OCI-LY1 (cell line): ENCODE results near the gene SENP5.

Source experiments
- H2AFZ ChIP-seq: fragments of 200-600 bp; sonication (generic), shearing (Covaris generic); 2 replicates; pipeline ENCODE4 v1.6.0; 2014; ENCODE audit warnings: antibody characterized with exemption, mild to moderate bottlenecking, low read length
- H3F3A ChIP-seq: fragments of 200-600 bp; sonication (generic), shearing (Covaris generic); 2 replicates; pipeline ENCODE4 v1.6.0; 2014; ENCODE audit warnings: mild to moderate bottlenecking, antibody characterized with exemption, low read length, moderate library complexity; ENCODE audit not compliant: insufficient read depth
- H3K27ac ChIP-seq: fragments of 200-600 bp; sonication (generic); 2 replicates; pipeline ENCODE4 v1.5.1; 2014; ENCODE audit warnings: low read length, mixed run types, mild to moderate bottlenecking, low read depth; ENCODE audit not compliant: poor library complexity, severe bottlenecking
- H3K27me3 ChIP-seq: fragments of 200-600 bp; sonication (generic); 2 replicates; pipeline ENCODE4 v1.6.0; 2014; ENCODE audit warnings: antibody characterized with exemption, mild to moderate bottlenecking, low read length, moderate library complexity; ENCODE audit not compliant: insufficient read depth
- H3K36me3 ChIP-seq: fragments of 200-600 bp; sonication (generic); 2 replicates; pipeline ENCODE4 v1.6.1; 2014; ENCODE audit warnings: mild to moderate bottlenecking, antibody characterized with exemption, low read length, moderate library complexity, mixed read lengths; ENCODE audit not compliant: insufficient read depth
- H3K4me1 ChIP-seq: fragments of 200-600 bp; sonication (generic); 2 replicates; pipeline ENCODE4 v1.5.1; 2014; ENCODE audit warnings: mild to moderate bottlenecking, low read length, moderate library complexity; ENCODE audit not compliant: insufficient read depth, severe bottlenecking
- H3K4me2 ChIP-seq: fragments of 200-600 bp; sonication (generic), shearing (Covaris generic); 2 replicates; pipeline ENCODE4 v1.6.1; 2014; ENCODE audit warnings: low read length
- H3K4me3 ChIP-seq: fragments of 200-600 bp; sonication (generic); 2 replicates; pipeline ENCODE4 v1.5.1; 2014; ENCODE audit warnings: low read length, low read depth, mild to moderate bottlenecking, mixed read lengths; ENCODE audit not compliant: poor library complexity, severe bottlenecking
- H3K79me2 ChIP-seq: fragments of 200-600 bp; shearing (Covaris generic); 2 replicates; pipeline ENCODE4 v1.6.1; 2016; ENCODE audit warnings: mixed run types, low read length, mixed read lengths; ENCODE audit not compliant: insufficient read depth
- H3K9ac ChIP-seq: fragments of 200-600 bp; sonication (generic), shearing (Covaris generic); 2 replicates; pipeline ENCODE4 v1.6.1; 2014; ENCODE audit warnings: mild to moderate bottlenecking, low read length, mixed read lengths
- H3K9me2 ChIP-seq: fragments of 200-600 bp; sonication (generic), shearing (Covaris generic); 2 replicates; pipeline ENCODE4 v1.6.1; 2014; ENCODE audit warnings: low read depth, mild to moderate bottlenecking, low read length, mixed read lengths
- H3K9me3 ChIP-seq: fragments of 200-600 bp; shearing (Covaris generic); 2 replicates; pipeline ENCODE4 v1.6.1; 2014; ENCODE audit warnings: low read length, mixed read lengths
- H4K20me1 ChIP-seq: fragments of 200-600 bp; sonication (generic), shearing (Covaris generic); 2 replicates; pipeline ENCODE4 v1.6.0; 2016; ENCODE audit warnings: mild to moderate bottlenecking, low read length; ENCODE audit not compliant: insufficient read depth
- EZH2 ChIP-seq: fragments of 200-600 bp; sonication (generic), shearing (Covaris generic); IDR thresholded peaks from 2 replicates; pipeline ENCODE4 v1.8.0; 2017; ENCODE audit warnings: borderline replicate concordance, mixed run types, mild to moderate bottlenecking, antibody characterized with exemption, low read length, moderate library complexity, mixed read lengths
- TF ChIP-seq, protein P1 (sequence below): fragments of 200-600 bp; sonication (generic), shearing (Covaris generic); IDR thresholded peaks from 2 replicates; pipeline ENCODE4 v1.5.1; 2017; ENCODE audit warnings: mild to moderate bottlenecking, antibody characterized with exemption, low read length, moderate library complexity, mixed read lengths

Gene SENP5

GRCh38 chr3:196976941-196977340 is 109.2 kb downstream of the SENP5 start:
- Histone ChIP-seq H3K4me1 (peaks cover 7% of the 10 kb centered on the region), H3K27me3 (no peaks in the 10 kb centered on the region; the same call in 1 of the 2 replicates), H3K9ac (no peak overlapping the region), H3F3A (no peaks in the 10 kb centered on the region), H4K20me1 (no peaks in the 10 kb centered on the region), H3K79me2 (no peaks in the 10 kb centered on the region), H3K36me3 (no peaks in the 10 kb centered on the region), H3K4me2 (no peak overlapping the region), H3K9me3 (no peaks in the 10 kb centered on the region), H3K9me2 (no peaks in the 10 kb centered on the region), H2AFZ (no peak overlapping the region), H3K4me3 (no peak overlapping the region), H3K27ac (no peak overlapping the region)
- TF ChIP-seq EZH2: no peak
- TF ChIP-seq, protein P1, sequence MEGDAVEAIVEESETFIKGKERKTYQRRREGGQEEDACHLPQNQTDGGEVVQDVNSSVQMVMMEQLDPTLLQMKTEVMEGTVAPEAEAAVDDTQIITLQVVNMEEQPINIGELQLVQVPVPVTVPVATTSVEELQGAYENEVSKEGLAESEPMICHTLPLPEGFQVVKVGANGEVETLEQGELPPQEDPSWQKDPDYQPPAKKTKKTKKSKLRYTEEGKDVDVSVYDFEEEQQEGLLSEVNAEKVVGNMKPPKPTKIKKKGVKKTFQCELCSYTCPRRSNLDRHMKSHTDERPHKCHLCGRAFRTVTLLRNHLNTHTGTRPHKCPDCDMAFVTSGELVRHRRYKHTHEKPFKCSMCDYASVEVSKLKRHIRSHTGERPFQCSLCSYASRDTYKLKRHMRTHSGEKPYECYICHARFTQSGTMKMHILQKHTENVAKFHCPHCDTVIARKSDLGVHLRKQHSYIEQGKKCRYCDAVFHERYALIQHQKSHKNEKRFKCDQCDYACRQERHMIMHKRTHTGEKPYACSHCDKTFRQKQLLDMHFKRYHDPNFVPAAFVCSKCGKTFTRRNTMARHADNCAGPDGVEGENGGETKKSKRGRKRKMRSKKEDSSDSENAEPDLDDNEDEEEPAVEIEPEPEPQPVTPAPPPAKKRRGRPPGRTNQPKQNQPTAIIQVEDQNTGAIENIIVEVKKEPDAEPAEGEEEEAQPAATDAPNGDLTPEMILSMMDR: no peak

GRCh38 chr3:196979545-196979944 is 111.8 kb downstream of the SENP5 start:
- Histone ChIP-seq H3K9me3 (peaks cover 6% of the 10 kb centered on the region), H2AFZ (no peak overlapping the region), H3K27ac (no peak overlapping the region), H3K4me2 (no peak overlapping the region), H3K9ac (no peak overlapping the region), H4K20me1 (no peaks in the 10 kb centered on the region), H3K36me3 (peaks cover 5% of the 10 kb centered on the region; the same call in 1 of the 2 replicates), H3K79me2 (no peaks in the 10 kb centered on the region), H3K4me1 (peaks cover 7% of the 10 kb centered on the region), H3K27me3 (peaks cover 5% of the 10 kb centered on the region; the same call in 1 of the 2 replicates), H3F3A (no peaks in the 10 kb centered on the region), H3K9me2 (no peaks in the 10 kb centered on the region), H3K4me3 (no peak overlapping the region)
- TF ChIP-seq EZH2: no peak
- TF ChIP-seq, protein P1: no peak

- no peaks in the 10 kb centered on the region for H3K79me2 ChIP-seq
- H3K9ac ChIP-seq: no peak overlapping the region
- no peaks in the 10 kb centered on the region for H3F3A ChIP-seq
- peaks cover 5% of the 10 kb centered on the region; the same call in 1 of the 2 replicates for H3K36me3 ChIP-seq
- no peak overlapping the region for H2AFZ ChIP-seq
- peaks cover 5% of the 10 kb centered on the region; the same call in 1 of the 2 replicates for H3K27me3 ChIP-seq
- no peak for TF ChIP-seq EZH2
- TF ChIP-seq, protein P1: no peak
- H4K20me1 ChIP-seq: no peaks in the 10 kb centered on the region
- H3K4me3 ChIP-seq: no peak overlapping the region
- peaks cover 6% of the 10 kb centered on the region for H3K9me3 ChIP-seq
- no peak overlapping the region for H3K4me2 ChIP-seq
- no peak overlapping the region for H3K27ac ChIP-seq
- H3K9me2 ChIP-seq: no peaks in the 10 kb centered on the region
- peaks cover 7% of the 10 kb centered on the region for H3K4me1 ChIP-seq
Observed at GRCh38 chr3:196981657-196982056, 113.9 kb downstream of the SENP5 start.
